ENCODE results near the gene ZNF575. TPM values are rescaled to one million over a fixed set of nuclear protein-coding genes. Genes with fewer than 3 reads are reported as not detected.

ZNF575 gene
- total RNA-seq, 4 donors from 2014 or later: not detected

DNA sequence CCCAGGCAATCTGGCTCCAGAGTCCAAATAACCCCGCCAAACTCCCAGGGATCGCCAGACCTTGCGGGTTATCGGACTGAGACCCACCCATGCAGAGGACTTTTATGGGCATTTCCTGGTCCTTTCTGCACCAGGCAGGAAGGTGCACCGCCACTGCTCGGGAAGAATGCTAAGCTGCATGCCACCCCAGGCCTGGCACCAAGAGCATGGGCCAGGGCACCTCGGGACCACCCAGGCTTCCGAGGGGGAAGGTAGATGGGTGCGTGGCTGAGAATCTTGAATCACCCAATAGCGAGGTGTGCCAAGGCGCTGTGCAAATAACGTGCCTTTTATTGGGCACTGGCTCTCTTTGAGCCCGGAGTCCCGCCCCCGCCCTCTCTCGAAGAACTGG, 422 bp upstream of the ZNF575 start:
- Histone ChIP-seq H3K4me1 (peaks cover 17 to 23% of the 10 kb centered on the region in 2 donors), H3K27ac (peak overlapping the region; percentile 76 to 86 (median 80)), H3K4me3 (peak overlapping the region; percentile 57 to 87 (median 72)), H3K9me3 (no peaks in the 10 kb centered on the region), H3K36me3 (no peaks in the 10 kb centered on the region), H3K27me3 (no peaks in the 10 kb centered on the region)
- in situ Hi-C loops (cut with MboI; ENCODE audit: low sequenced_read_pairs in 4 of 4) (loop anchor here in 1 of 4 donors (25.0 kb wide), 1 partner anchor 130 kb away; the partner anchor contains the start of gene PLAUR), intact Hi-C loops (cut with DNase I; ENCODE audit: low total_unique reads) (loop anchor here (5.0 to 10.0 kb wide), 3 partner anchors 45 to 1575 kb away; partner anchors contain the start of genes PINLYP, RABAC1, SMG9 and XRCC1)
- no peak for DNase-seq
- ATAC-seq: peak; percentile 3 to 13
- TF ChIP-seq POLR2A (IDR thresholded peaks at IDR 0.05) (no peak), CTCF (IDR thresholded peaks at IDR 0.05 in 4 of 5, conservative IDR thresholded peaks at IDR 0.05 in 1 of 5) (no peak)

GRCh38 chr19:43533546-43534304, 737 bp downstream of the ZNF575 start:
- DNase-seq (peak; percentile 96 to 97), ATAC-seq (peak; percentile 89 to 97)
- intact Hi-C loops (cut with DNase I; ENCODE audit: low total_unique reads) (loop anchor here (1.0 to 10.0 kb wide), 4 partner anchors 44 to 1576 kb away; partner anchors contain the start of genes IRGQ, PINLYP, RABAC1 and SMG9), in situ Hi-C loops (cut with MboI; ENCODE audit: low sequenced_read_pairs in 4 of 4) (loop anchor here in 1 of 4 donors (25.0 kb wide), 1 partner anchor 129 kb away; the partner anchor contains the start of gene PLAUR)
- TF ChIP-seq POLR2A (IDR thresholded peaks at IDR 0.05) (peak in 1 of 2 donors; percentile 22), CTCF (IDR thresholded peaks at IDR 0.05 in 4 of 5, conservative IDR thresholded peaks at IDR 0.05 in 1 of 5) (no peak)
- Histone ChIP-seq H3K27me3 (no peaks in the 10 kb centered on the region), H3K27ac (peak overlapping the region; percentile 76 to 86 (median 80)), H3K36me3 (peaks cover 4 to 7% of the 10 kb centered on the region in 2 donors), H3K4me3 (peak overlapping the region; percentile 57 to 87 (median 72)), H3K4me1 (peaks cover 12 to 20% of the 10 kb centered on the region in 2 donors), H3K9me3 (no peaks in the 10 kb centered on the region)

DNA sequence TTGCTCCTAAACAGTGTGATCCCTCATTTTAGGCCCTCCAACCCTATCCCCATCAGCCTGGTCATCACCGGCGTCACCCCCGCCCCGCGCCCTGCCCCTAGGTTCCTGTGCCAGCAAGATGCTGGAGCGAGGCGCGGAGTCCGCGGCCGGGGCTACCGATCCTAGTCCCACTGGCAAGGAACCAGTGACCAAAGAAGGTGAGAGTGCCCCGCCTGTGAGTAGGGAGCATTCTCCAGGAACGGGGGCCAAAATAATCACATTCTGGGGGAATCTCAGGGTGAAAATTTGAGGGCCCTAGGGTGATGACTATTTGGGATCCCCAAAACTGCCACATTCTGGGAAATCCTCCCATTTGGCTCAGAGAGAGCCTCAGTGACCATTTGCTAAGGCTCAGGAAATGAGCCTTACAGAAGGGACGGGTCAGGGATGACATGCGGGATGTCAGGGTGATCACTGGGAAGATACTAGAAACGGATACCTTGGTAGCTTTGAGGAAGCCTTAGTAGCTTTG, 1.4 kb downstream of the ZNF575 start:
- no peaks in the 10 kb centered on the region for H3K27me3 ChIP-seq
- H3K4me3 ChIP-seq: peak overlapping the region; percentile 57 to 87 (median 72)
- no peak for TF ChIP-seq POLR2A (IDR thresholded peaks at IDR 0.05)
- TF ChIP-seq CTCF (IDR thresholded peaks at IDR 0.05 in 4 of 5, conservative IDR thresholded peaks at IDR 0.05 in 1 of 5): no peak
- peaks cover 12 to 20% of the 10 kb centered on the region in 2 donors for H3K4me1 ChIP-seq
- ATAC-seq (peak in 1 of 2 donors; percentile 1), DNase-seq (no peak)
- in situ Hi-C loops (cut with MboI; ENCODE audit: low sequenced_read_pairs in 4 of 4) (loop anchor here in 1 of 4 donors (25.0 kb wide), 1 partner anchor 128 kb away; the partner anchor contains the start of gene PLAUR), intact Hi-C loops (cut with DNase I; ENCODE audit: low total_unique reads) (loop anchor here (5.0 to 10.0 kb wide), 3 partner anchors 43 to 1577 kb away; partner anchors contain the start of genes PINLYP, RABAC1, SMG9 and XRCC1)
- peak overlapping the region; percentile 76 to 86 (median 80) for H3K27ac ChIP-seq
- peaks cover 7 to 13% of the 10 kb centered on the region in 2 donors for H3K36me3 ChIP-seq
- no peaks in the 10 kb centered on the region for H3K9me3 ChIP-seq

DNA sequence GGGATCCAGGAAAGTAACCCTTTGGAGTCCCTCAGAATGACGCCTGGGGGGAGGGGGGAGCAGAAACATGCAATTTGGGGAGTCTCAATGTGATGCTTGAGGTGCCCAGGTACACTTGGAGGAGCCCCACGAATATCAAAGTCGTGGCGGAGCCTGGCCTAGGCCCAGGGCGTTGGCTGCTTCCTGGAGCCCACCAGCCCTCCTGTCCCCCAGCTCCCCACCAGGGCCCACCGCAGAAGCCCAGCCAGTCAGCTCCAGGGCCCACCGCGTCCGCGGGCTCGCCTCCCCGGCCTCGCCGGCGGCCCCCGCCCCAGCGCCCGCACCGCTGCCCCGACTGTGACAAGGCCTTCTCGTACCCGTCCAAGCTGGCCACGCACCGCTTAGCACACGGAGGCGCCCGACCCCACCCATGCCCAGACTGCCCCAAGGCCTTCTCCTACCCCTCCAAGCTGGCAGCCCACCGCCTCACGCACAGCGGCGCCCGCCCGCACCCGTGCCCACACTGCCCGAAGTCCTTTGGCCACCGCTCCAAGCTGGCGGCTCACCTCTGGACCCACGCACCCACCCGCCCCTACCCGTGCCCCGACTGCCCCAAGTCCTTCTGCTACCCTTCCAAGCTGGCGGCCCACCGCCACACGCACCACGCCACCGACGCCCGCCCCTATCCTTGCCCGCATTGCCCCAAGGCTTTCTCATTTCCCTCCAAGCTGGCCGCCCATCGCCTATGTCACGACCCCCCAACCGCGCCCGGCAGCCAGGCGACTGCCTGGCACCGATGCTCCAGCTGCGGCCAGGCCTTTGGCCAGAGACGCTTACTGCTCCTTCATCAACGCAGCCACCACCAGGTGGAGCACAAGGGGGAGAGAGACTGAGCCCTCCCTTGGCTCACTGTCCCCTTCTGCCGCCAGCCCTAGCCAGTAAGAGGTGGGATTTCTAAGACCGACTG, 2.1 kb downstream of the ZNF575 start:
- no peak for ATAC-seq
- peak in 1 of 2 donors; percentile 45 for DNase-seq
- no peaks in the 10 kb centered on the region for H3K27me3 ChIP-seq
- H3K4me1 ChIP-seq: peaks cover 12 to 20% of the 10 kb centered on the region in 2 donors
- in situ Hi-C loops (cut with MboI; ENCODE audit: low sequenced_read_pairs in 4 of 4) (loop anchor here in 1 of 4 donors (25.0 kb wide), 1 partner anchor 127 kb away; the partner anchor contains the start of gene PLAUR), intact Hi-C loops (cut with DNase I; ENCODE audit: low total_unique reads) (loop anchor here (5.0 to 10.0 kb wide), 3 partner anchors 42 to 1578 kb away; partner anchors contain the start of genes PINLYP, RABAC1, SMG9 and XRCC1)
- no peak overlapping the region for H3K4me3 ChIP-seq
- H3K36me3 ChIP-seq: peaks cover 7 to 19% of the 10 kb centered on the region in 2 donors
- TF ChIP-seq POLR2A (IDR thresholded peaks at IDR 0.05) (no peak), CTCF (IDR thresholded peaks at IDR 0.05 in 4 of 5, conservative IDR thresholded peaks at IDR 0.05 in 1 of 5) (peak in 4 of 5 experiments; percentile 7 to 57 (median 48))
- H3K27ac ChIP-seq: peak overlapping the region; percentile 76 to 86 (median 80)
- H3K9me3 ChIP-seq: no peaks in the 10 kb centered on the region
